Endodermal cell (in vitro differentiated cells): ENCODE data around the gene CNGB1. TPM values are rescaled to one million over a fixed set of nuclear protein-coding genes. Genes with fewer than 3 reads are reported as not detected.

Experiments used
- DNase-seq: peaks from one replicate; pipeline ENCODE4 v3.0.0-alpha.2; 2017
- H3K27ac ChIP-seq: 2 replicates; pipeline ENCODE4 v1.5.1; 2013; ENCODE audit warnings: mild to moderate bottlenecking, low read depth, low read length, moderate library complexity
- H3K27me3 ChIP-seq: 2 replicates; pipeline ENCODE4 v1.6.1; 2013; ENCODE audit warnings: mild to moderate bottlenecking, low read length, moderate library complexity; ENCODE audit not compliant: insufficient read depth, control insufficient read depth, poor library complexity, severe bottlenecking
- H3K36me3 ChIP-seq: 2 replicates; pipeline ENCODE4 v1.7.0; 2013; ENCODE audit warnings: mild to moderate bottlenecking, low read length, moderate library complexity; ENCODE audit not compliant: control insufficient read depth, insufficient read depth
- H3K4me1 ChIP-seq: one replicate; pipeline ENCODE4 v1.7.0; 2013; ENCODE audit warnings: low read length; ENCODE audit not compliant: control insufficient read depth, insufficient read depth
- H3K4me3 ChIP-seq: 2 replicates; pipeline ENCODE4 v1.5.1; 2013; ENCODE audit warnings: mild to moderate bottlenecking, low read length, moderate library complexity
- H3K9ac ChIP-seq: 2 replicates; pipeline ENCODE4 v1.6.1; 2013; ENCODE audit warnings: mild to moderate bottlenecking, low read length, moderate library complexity; ENCODE audit not compliant: poor library complexity, severe bottlenecking; ENCODE audit errors: extremely low read depth
- H3K9me3 ChIP-seq: 2 replicates; pipeline ENCODE4 v1.6.1; 2013; ENCODE audit warnings: mild to moderate bottlenecking, low read length, moderate library complexity; ENCODE audit not compliant: control insufficient read depth
- H3K27ac Mint-ChIP-seq: 2 replicates; pipeline ENCODE4 v1.8.0; 2020; ENCODE audit warnings: mixed read lengths
- H3K27me3 Mint-ChIP-seq: 2 replicates; pipeline ENCODE4 v1.8.0; 2021; ENCODE audit warnings: mild to moderate bottlenecking, mixed read lengths; ENCODE audit not compliant: insufficient read depth
- H3K36me3 Mint-ChIP-seq: 2 replicates; pipeline ENCODE4 v1.8.0; 2020; ENCODE audit warnings: low read depth, mixed read lengths
- H3K4me1 Mint-ChIP-seq: 2 replicates; pipeline ENCODE4 v1.8.0; 2020; ENCODE audit warnings: mixed read lengths
- H3K4me3 Mint-ChIP-seq: 2 replicates; pipeline ENCODE4 v1.8.0; 2020; ENCODE audit warnings: mild to moderate bottlenecking, moderate library complexity, mixed read lengths
- H3K9me3 Mint-ChIP-seq: 2 replicates; pipeline ENCODE4 v1.8.0; 2020; ENCODE audit warnings: mild to moderate bottlenecking, mixed read lengths
- WGBS, 2 experiments: methylation state at CpG; one replicate each; pipeline versions ENCODE4 v1.1.5 to v1.1.7; 2013; ENCODE audit warnings: missing lambda C conversion rate in 2 of 2, mixed read lengths in 1 of 2; ENCODE audit not compliant: insufficient coverage in 1 of 2, insufficient read length in 1 of 2; 5-methylcytosine and 5-hydroxymethylcytosine counted together
- total RNA-seq, 2 donors: library from RNA; stranded (reverse); fragmentation: NEBNext Ultra II Directional in 1 of 2; extraction: Animal tissue kit (Norgen Biotek cat#: 25700) in 1 of 2; gene quantifications; 2 replicates in 1 of 2; 3 replicates in 1 of 2; pipeline ENCODE4 v1.2.1, GENCODE V29; 2021
- TF ChIP-seq, protein P1 (sequence below): fragments of 200-600 bp; sonication (generic); conservative IDR thresholded peaks from 2 replicates; pipeline ENCODE4 v1.5.0; 2021; ENCODE audit warnings: antibody characterized with exemption, mild to moderate bottlenecking

CNGB1 gene
- total RNA-seq, 2 donors from 2014 or later = 0.29 to 0.60 TPM

- Mint-ChIP-seq H3K36me3 (peaks cover 18% of the 10 kb centered on the region), H3K27me3 (no peaks in the 10 kb centered on the region), H3K4me3 (no peak overlapping the region), H3K9me3 (no peaks in the 10 kb centered on the region), H3K4me1 (peaks cover 16% of the 10 kb centered on the region), H3K27ac (no peak overlapping the region)
- TF ChIP-seq, protein P1, sequence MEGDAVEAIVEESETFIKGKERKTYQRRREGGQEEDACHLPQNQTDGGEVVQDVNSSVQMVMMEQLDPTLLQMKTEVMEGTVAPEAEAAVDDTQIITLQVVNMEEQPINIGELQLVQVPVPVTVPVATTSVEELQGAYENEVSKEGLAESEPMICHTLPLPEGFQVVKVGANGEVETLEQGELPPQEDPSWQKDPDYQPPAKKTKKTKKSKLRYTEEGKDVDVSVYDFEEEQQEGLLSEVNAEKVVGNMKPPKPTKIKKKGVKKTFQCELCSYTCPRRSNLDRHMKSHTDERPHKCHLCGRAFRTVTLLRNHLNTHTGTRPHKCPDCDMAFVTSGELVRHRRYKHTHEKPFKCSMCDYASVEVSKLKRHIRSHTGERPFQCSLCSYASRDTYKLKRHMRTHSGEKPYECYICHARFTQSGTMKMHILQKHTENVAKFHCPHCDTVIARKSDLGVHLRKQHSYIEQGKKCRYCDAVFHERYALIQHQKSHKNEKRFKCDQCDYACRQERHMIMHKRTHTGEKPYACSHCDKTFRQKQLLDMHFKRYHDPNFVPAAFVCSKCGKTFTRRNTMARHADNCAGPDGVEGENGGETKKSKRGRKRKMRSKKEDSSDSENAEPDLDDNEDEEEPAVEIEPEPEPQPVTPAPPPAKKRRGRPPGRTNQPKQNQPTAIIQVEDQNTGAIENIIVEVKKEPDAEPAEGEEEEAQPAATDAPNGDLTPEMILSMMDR = no peak
- 96 to 97% methylated on average over 35 of the region's 35 CpGs for WGBS, 2 experiments
- no peak overlapping the region for H3K27ac ChIP-seq
- DNase-seq = no peak
- H3K4me1 ChIP-seq = peaks cover 9% of the 10 kb centered on the region
- no peak overlapping the region for H3K9ac ChIP-seq
- no peaks in the 10 kb centered on the region for H3K27me3 ChIP-seq
- H3K4me3 ChIP-seq = no peak overlapping the region
- H3K9me3 ChIP-seq = no peaks in the 10 kb centered on the region
- peaks cover 22% of the 10 kb centered on the region for H3K36me3 ChIP-seq
These were observed 26.2 kb upstream of the CNGB1 start for GRCh38 chr16:57997176-57997527.

GRCh38 chr16:57996406-57997175 lies 25.7 kb upstream of the CNGB1 start:
- H3K4me3 Mint-ChIP-seq = no peak overlapping the region
- WGBS, 2 experiments = 94 to 98% methylated on average over 48 to 62 of the region's 62 CpGs

DNA sequence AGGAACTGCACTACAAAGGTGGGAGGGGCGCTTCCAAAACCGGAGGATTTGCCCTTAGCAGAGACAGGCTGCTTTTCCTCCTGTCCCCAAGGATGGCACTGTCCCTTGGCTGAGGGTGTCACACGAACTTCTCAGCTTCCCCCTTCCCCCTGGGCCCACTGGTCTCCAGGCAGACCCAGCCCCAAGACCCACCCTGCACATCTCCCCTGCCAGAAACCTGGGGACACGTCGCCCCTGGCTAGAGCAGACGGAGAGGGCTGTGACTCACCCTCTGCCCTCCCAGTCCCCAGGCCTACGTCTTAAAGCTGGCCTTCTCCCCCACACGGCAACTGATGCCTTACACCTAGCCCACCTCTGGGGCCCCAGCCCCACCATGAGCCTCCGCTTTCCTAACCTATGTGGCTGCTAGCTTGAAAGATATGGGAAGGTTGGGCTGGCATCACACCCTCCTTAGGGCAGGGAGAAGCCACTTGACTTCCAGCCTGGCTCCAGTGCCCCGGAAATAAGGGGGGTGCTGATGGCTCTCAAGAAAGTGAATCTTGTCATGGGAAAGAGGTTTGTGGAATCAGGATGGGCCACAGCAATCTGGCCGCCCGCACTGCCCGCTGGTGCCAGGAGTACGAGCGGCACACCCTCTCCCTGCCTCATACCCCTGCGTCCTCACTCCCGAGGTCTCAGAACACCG lies 24.9 kb upstream of the CNGB1 start:
- TF ChIP-seq, protein P1 = no peak
- Mint-ChIP-seq H3K4me3 (no peak overlapping the region), H3K4me1 (peaks cover 10% of the 10 kb centered on the region), H3K36me3 (peaks cover 16% of the 10 kb centered on the region), H3K27ac (no peak overlapping the region), H3K27me3 (no peaks in the 10 kb centered on the region), H3K9me3 (no peaks in the 10 kb centered on the region)
- H3K9me3 ChIP-seq = no peaks in the 10 kb centered on the region
- peaks cover 6% of the 10 kb centered on the region for H3K4me1 ChIP-seq
- 89 to 92% methylated on average over 6 to 18 of the region's 18 CpGs for WGBS, 2 experiments
- no peak for DNase-seq
- no peak overlapping the region for H3K9ac ChIP-seq
- H3K4me3 ChIP-seq = no peak overlapping the region
- no peak overlapping the region for H3K27ac ChIP-seq
- peaks cover 22% of the 10 kb centered on the region for H3K36me3 ChIP-seq
- H3K27me3 ChIP-seq = no peaks in the 10 kb centered on the region

More at GRCh38 chr16:57996406-57997175, 25.7 kb upstream of the CNGB1 start:
- H3K9me3 ChIP-seq = no peaks in the 10 kb centered on the region
- no peak overlapping the region for H3K4me3 ChIP-seq
- no peak overlapping the region for H3K9ac ChIP-seq
- H3K36me3 Mint-ChIP-seq = peaks cover 16% of the 10 kb centered on the region
- no peak overlapping the region for H3K27ac Mint-ChIP-seq
- peaks cover 22% of the 10 kb centered on the region for H3K36me3 ChIP-seq
- H3K4me1 ChIP-seq = peaks cover 6% of the 10 kb centered on the region
- TF ChIP-seq, protein P1 = no peak
- DNase-seq = peak; percentile 47
- no peaks in the 10 kb centered on the region for H3K9me3 Mint-ChIP-seq
- H3K27ac ChIP-seq = no peak overlapping the region
- no peaks in the 10 kb centered on the region for H3K27me3 Mint-ChIP-seq
- no peaks in the 10 kb centered on the region for H3K27me3 ChIP-seq
- peaks cover 10% of the 10 kb centered on the region for H3K4me1 Mint-ChIP-seq
